ENCODE data around the gene PTPRR.

PTPRR gene

GRCh38 chr12:70840656-70841350 is 79.7 kb downstream of the PTPRR start:
- H3K36me3 ChIP-seq (ENCODE audit: insufficient read depth, insufficient read length, low read length): no peaks in the 10 kb centered on the region
- TF ChIP-seq YY1 (IDR thresholded peaks at IDR 0.05; ENCODE audit: insufficient read depth, insufficient read length) (no peak), SUZ12 (IDR thresholded peaks at IDR 0.05; ENCODE audit: extremely low read depth, insufficient read depth, insufficient read length) (no peak), ZNF274 (IDR thresholded peaks at IDR 0.05; ENCODE audit: low read depth, low read length) (no peak)
- no peak overlapping the region for H3K4me3 ChIP-seq (ENCODE audit: insufficient read length, low read depth)
- no peaks in the 10 kb centered on the region for H3K9me3 ChIP-seq (ENCODE audit: insufficient read depth, low read length)
- no peak for DNase-seq (ENCODE audit: low read depth, low spot score)
- H3K9ac ChIP-seq (ENCODE audit: insufficient read length, low read depth): no peak overlapping the region
- H3K27me3 ChIP-seq (ENCODE audit: insufficient read depth, insufficient read length): no peaks in the 10 kb centered on the region
- H3K4me1 ChIP-seq (ENCODE audit: insufficient read depth, insufficient read length): no peaks in the 10 kb centered on the region

GRCh38 chr12:70839544-70839943 is 81.0 kb downstream of the PTPRR start:
- Histone ChIP-seq H3K9me3 (ENCODE audit: insufficient read depth, low read length) (no peaks in the 10 kb centered on the region), H3K9ac (ENCODE audit: insufficient read length, low read depth) (no peak overlapping the region), H3K36me3 (ENCODE audit: insufficient read depth, insufficient read length, low read length) (no peaks in the 10 kb centered on the region), H3K27me3 (ENCODE audit: insufficient read depth, insufficient read length) (no peaks in the 10 kb centered on the region), H3K4me3 (ENCODE audit: insufficient read length, low read depth) (no peak overlapping the region), H3K4me1 (ENCODE audit: insufficient read depth, insufficient read length) (no peaks in the 10 kb centered on the region)
- TF ChIP-seq YY1 (IDR thresholded peaks at IDR 0.05; ENCODE audit: insufficient read depth, insufficient read length) (no peak), SUZ12 (IDR thresholded peaks at IDR 0.05; ENCODE audit: extremely low read depth, insufficient read depth, insufficient read length) (no peak), ZNF274 (IDR thresholded peaks at IDR 0.05; ENCODE audit: low read depth, low read length) (no peak)
- DNase-seq (ENCODE audit: low read depth, low spot score): no peak

GRCh38 chr12:70838127-70838526 is 82.4 kb downstream of the PTPRR start:
- H3K36me3 ChIP-seq (ENCODE audit: insufficient read depth, insufficient read length, low read length): no peaks in the 10 kb centered on the region
- DNase-seq (ENCODE audit: low read depth, low spot score): no peak
- no peaks in the 10 kb centered on the region for H3K4me1 ChIP-seq (ENCODE audit: insufficient read depth, insufficient read length)
- TF ChIP-seq SUZ12 (IDR thresholded peaks at IDR 0.05; ENCODE audit: extremely low read depth, insufficient read depth, insufficient read length) (no peak), YY1 (IDR thresholded peaks at IDR 0.05; ENCODE audit: insufficient read depth, insufficient read length) (no peak), ZNF274 (IDR thresholded peaks at IDR 0.05; ENCODE audit: low read depth, low read length) (no peak)
- no peak overlapping the region for H3K9ac ChIP-seq (ENCODE audit: insufficient read length, low read depth)
- no peaks in the 10 kb centered on the region for H3K9me3 ChIP-seq (ENCODE audit: insufficient read depth, low read length)
- H3K27me3 ChIP-seq (ENCODE audit: insufficient read depth, insufficient read length): no peaks in the 10 kb centered on the region
- H3K4me3 ChIP-seq (ENCODE audit: insufficient read length, low read depth): no peak overlapping the region

GRCh38 chr12:70837026-70837425 is 83.5 kb downstream of the PTPRR start:
- H3K36me3 ChIP-seq (ENCODE audit: insufficient read depth, insufficient read length, low read length): no peaks in the 10 kb centered on the region
- H3K9me3 ChIP-seq (ENCODE audit: insufficient read depth, low read length): no peaks in the 10 kb centered on the region
- H3K4me3 ChIP-seq (ENCODE audit: insufficient read length, low read depth): no peak overlapping the region
- H3K4me1 ChIP-seq (ENCODE audit: insufficient read depth, insufficient read length): no peaks in the 10 kb centered on the region
- DNase-seq (ENCODE audit: low read depth, low spot score): no peak
- H3K9ac ChIP-seq (ENCODE audit: insufficient read length, low read depth): no peak overlapping the region
- TF ChIP-seq SUZ12 (IDR thresholded peaks at IDR 0.05; ENCODE audit: extremely low read depth, insufficient read depth, insufficient read length) (no peak), ZNF274 (IDR thresholded peaks at IDR 0.05; ENCODE audit: low read depth, low read length) (no peak), YY1 (IDR thresholded peaks at IDR 0.05; ENCODE audit: insufficient read depth, insufficient read length) (no peak)
- H3K27me3 ChIP-seq (ENCODE audit: insufficient read depth, insufficient read length): no peaks in the 10 kb centered on the region

- no peak for TF ChIP-seq SUZ12 (IDR thresholded peaks at IDR 0.05; ENCODE audit: extremely low read depth, insufficient read depth, insufficient read length)
- no peak for TF ChIP-seq YY1 (IDR thresholded peaks at IDR 0.05; ENCODE audit: insufficient read depth, insufficient read length)
- TF ChIP-seq ZNF274 (IDR thresholded peaks at IDR 0.05; ENCODE audit: low read depth, low read length): no peak
- H3K4me1 ChIP-seq (ENCODE audit: insufficient read depth, insufficient read length): no peaks in the 10 kb centered on the region
- no peak overlapping the region for H3K4me3 ChIP-seq (ENCODE audit: insufficient read length, low read depth)
- no peaks in the 10 kb centered on the region for H3K36me3 ChIP-seq (ENCODE audit: insufficient read depth, insufficient read length, low read length)
- DNase-seq (ENCODE audit: low read depth, low spot score): no peak
- no peak overlapping the region for H3K9ac ChIP-seq (ENCODE audit: insufficient read length, low read depth)
- no peaks in the 10 kb centered on the region for H3K9me3 ChIP-seq (ENCODE audit: insufficient read depth, low read length)
- no peaks in the 10 kb centered on the region for H3K27me3 ChIP-seq (ENCODE audit: insufficient read depth, insufficient read length)
Observed at GRCh38 chr12:70835948-70836347, 84.6 kb downstream of the PTPRR start.

- no peak for DNase-seq (ENCODE audit: low read depth, low spot score)
Observed at GRCh38 chr12:70831543-70831942, 89.0 kb downstream of the PTPRR start.

GRCh38 chr12:70830221-70831061 is 90.1 kb downstream of the PTPRR start:
- TF ChIP-seq YY1 (IDR thresholded peaks at IDR 0.05; ENCODE audit: insufficient read depth, insufficient read length) (no peak), ZNF274 (IDR thresholded peaks at IDR 0.05; ENCODE audit: low read depth, low read length) (no peak), SUZ12 (IDR thresholded peaks at IDR 0.05; ENCODE audit: extremely low read depth, insufficient read depth, insufficient read length) (no peak)
- DNase-seq (ENCODE audit: low read depth, low spot score): no peak

More at GRCh38 chr12:70831543-70831942, 89.0 kb downstream of the PTPRR start:
- no peak overlapping the region for H3K4me3 ChIP-seq (ENCODE audit: insufficient read length, low read depth)
- H3K9me3 ChIP-seq (ENCODE audit: insufficient read depth, low read length): no peaks in the 10 kb centered on the region
- H3K9ac ChIP-seq (ENCODE audit: insufficient read length, low read depth): no peak overlapping the region
- no peaks in the 10 kb centered on the region for H3K27me3 ChIP-seq (ENCODE audit: insufficient read depth, insufficient read length)
- H3K4me1 ChIP-seq (ENCODE audit: insufficient read depth, insufficient read length): no peaks in the 10 kb centered on the region
- no peaks in the 10 kb centered on the region for H3K36me3 ChIP-seq (ENCODE audit: insufficient read depth, insufficient read length, low read length)
- TF ChIP-seq ZNF274 (IDR thresholded peaks at IDR 0.05; ENCODE audit: low read depth, low read length): no peak
- no peak for TF ChIP-seq SUZ12 (IDR thresholded peaks at IDR 0.05; ENCODE audit: extremely low read depth, insufficient read depth, insufficient read length)
- no peak for TF ChIP-seq YY1 (IDR thresholded peaks at IDR 0.05; ENCODE audit: insufficient read depth, insufficient read length)

More at GRCh38 chr12:70830221-70831061, 90.1 kb downstream of the PTPRR start:
- no peaks in the 10 kb centered on the region for H3K9me3 ChIP-seq (ENCODE audit: insufficient read depth, low read length)
- H3K4me1 ChIP-seq (ENCODE audit: insufficient read depth, insufficient read length): no peaks in the 10 kb centered on the region
- H3K36me3 ChIP-seq (ENCODE audit: insufficient read depth, insufficient read length, low read length): no peaks in the 10 kb centered on the region
- no peak overlapping the region for H3K9ac ChIP-seq (ENCODE audit: insufficient read length, low read depth)
- H3K4me3 ChIP-seq (ENCODE audit: insufficient read length, low read depth): no peak overlapping the region
- H3K27me3 ChIP-seq (ENCODE audit: insufficient read depth, insufficient read length): no peaks in the 10 kb centered on the region

Data from NT2/D1 (cell line).